Measurements from ENCODE around the gene HOXA2. TPM values are rescaled to one million over a fixed set of nuclear protein-coding genes. Genes with fewer than 3 reads are reported as not detected.

The HOXA2 gene
- total RNA-seq (2014; rRNA removed; shearing (Covaris generic)): 0.21 and 0.67 TPM in 2 replicates
- 0.24 and 0.45 TPM in 2 replicates for polyA plus RNA-seq (2015; cell fraction: cytosol; rRNA removed)
- 6.9 and 7.6 TPM in 2 replicates for polyA plus RNA-seq (2015; cell fraction: nucleus; rRNA removed)

- no peak for DNase-seq (ENCODE audit: low read depth, low spot score)
- in situ Hi-C loops (cut with HindIII; ENCODE audit: low pct_unique_long_range_greater_than_20kb, low sequenced_read_pairs): no loop called here
Measured at GRCh38 chr7:27102581-27103442, at the start of gene HOXA2. Gene HOXA2, minus strand, starts transcription at chr7:27102683. Its CDS starts 183 bp downstream, at chr7:27102500.

- no peak for DNase-seq (ENCODE audit: low read depth, low spot score)
- in situ Hi-C loops (cut with HindIII; ENCODE audit: low pct_unique_long_range_greater_than_20kb, low sequenced_read_pairs): no loop called here
Measured at GRCh38 chr7:27151341-27151930, 49.0 kb upstream of the HOXA2 start.

- in situ Hi-C loops (cut with HindIII; ENCODE audit: low pct_unique_long_range_greater_than_20kb, low sequenced_read_pairs): no loop called here
- peak; percentile 85 for DNase-seq (ENCODE audit: low read depth, low spot score)
Measured at GRCh38 chr7:27150568-27151340, 48.3 kb upstream of the HOXA2 start.

- peak; percentile 31 for DNase-seq (ENCODE audit: low read depth, low spot score)
- in situ Hi-C loops (cut with HindIII; ENCODE audit: low pct_unique_long_range_greater_than_20kb, low sequenced_read_pairs): no loop called here
Measured at GRCh38 chr7:27149842-27150567, 47.5 kb upstream of the HOXA2 start.

- DNase-seq (ENCODE audit: low read depth, low spot score): no peak
- in situ Hi-C loops (cut with HindIII; ENCODE audit: low pct_unique_long_range_greater_than_20kb, low sequenced_read_pairs): no loop called here
Measured at GRCh38 chr7:27148756-27149641, 46.5 kb upstream of the HOXA2 start.

GRCh38 chr7:27148031-27148755 is 45.7 kb upstream of the HOXA2 start:
- in situ Hi-C loops (cut with HindIII; ENCODE audit: low pct_unique_long_range_greater_than_20kb, low sequenced_read_pairs): no loop called here
- DNase-seq (ENCODE audit: low read depth, low spot score): no peak

GRCh38 chr7:27147199-27148030 is 44.9 kb upstream of the HOXA2 start, which contains the start of gene HOXA6:
Gene HOXA6, minus strand, starts transcription at chr7:27147774. Its CDS starts 25 bp downstream, at chr7:27147749.
- in situ Hi-C loops (cut with HindIII; ENCODE audit: low pct_unique_long_range_greater_than_20kb, low sequenced_read_pairs): no loop called here
- no peak for DNase-seq (ENCODE audit: low read depth, low spot score)

DNA sequence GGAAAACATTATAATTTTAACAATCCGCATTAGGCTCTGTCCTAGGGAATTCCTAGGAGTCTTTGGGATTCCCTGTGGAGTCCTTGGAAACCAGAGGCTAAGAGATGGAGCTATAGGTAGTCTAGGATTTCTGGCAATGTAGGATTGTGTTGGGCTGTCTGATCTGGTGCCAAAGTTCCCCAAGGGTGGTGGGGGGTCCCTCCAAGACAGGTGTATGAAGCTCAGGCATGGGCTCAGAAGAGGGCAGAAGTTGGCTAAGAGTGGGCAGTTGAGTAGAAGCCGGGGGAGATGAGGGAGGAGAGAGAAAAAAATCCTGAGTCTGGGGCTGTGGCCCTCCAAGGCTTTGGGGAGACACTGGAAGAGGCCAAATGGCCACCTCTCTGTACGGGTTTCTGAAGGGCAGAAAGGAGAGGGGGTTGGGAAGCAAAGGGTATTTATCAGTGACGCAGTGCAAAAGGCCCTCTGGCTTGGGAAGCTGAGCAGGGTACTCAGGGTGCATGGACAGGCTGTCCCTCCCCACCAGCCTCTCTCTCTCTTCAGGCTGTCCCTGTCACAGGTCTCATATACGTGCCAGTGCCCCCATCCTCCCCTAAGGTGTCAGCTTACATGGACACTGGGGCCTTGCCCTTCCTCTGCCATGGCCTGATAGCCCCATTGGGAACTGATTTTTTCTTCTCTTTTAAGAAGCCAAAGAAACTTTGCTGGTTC is 44.2 kb upstream of the HOXA2 start:
- in situ Hi-C loops (cut with HindIII; ENCODE audit: low pct_unique_long_range_greater_than_20kb, low sequenced_read_pairs): no loop called here

DNA sequence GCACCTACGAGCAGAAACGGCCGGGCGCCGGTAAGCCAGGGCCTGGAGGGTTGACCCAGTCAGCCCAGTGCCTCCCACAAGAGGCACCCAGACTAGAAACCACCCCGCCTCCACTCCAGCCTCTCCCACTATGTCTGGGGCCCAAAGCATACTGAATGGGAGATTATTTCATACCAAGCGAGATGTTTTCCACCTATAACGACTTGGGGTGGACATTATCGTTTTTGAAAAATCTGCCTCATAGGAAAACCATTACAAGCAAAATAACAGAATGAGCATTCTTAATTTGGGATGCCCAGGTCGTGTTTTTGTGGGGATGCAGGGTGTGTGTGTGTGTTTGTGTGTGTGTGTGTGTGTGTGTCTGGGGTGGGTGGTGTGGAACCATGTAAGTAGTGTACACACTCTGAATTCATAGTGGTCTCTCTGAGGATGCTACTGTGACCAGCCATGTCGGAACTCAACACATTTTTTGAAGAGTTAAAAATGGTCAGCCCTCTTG is 43.5 kb upstream of the HOXA2 start:
- no peak for DNase-seq (ENCODE audit: low read depth, low spot score)
- in situ Hi-C loops (cut with HindIII; ENCODE audit: low pct_unique_long_range_greater_than_20kb, low sequenced_read_pairs): no loop called here

More for the DNA sequence above, 44.2 kb upstream of the HOXA2 start:
- DNase-seq (ENCODE audit: low read depth, low spot score): no peak

DNA sequence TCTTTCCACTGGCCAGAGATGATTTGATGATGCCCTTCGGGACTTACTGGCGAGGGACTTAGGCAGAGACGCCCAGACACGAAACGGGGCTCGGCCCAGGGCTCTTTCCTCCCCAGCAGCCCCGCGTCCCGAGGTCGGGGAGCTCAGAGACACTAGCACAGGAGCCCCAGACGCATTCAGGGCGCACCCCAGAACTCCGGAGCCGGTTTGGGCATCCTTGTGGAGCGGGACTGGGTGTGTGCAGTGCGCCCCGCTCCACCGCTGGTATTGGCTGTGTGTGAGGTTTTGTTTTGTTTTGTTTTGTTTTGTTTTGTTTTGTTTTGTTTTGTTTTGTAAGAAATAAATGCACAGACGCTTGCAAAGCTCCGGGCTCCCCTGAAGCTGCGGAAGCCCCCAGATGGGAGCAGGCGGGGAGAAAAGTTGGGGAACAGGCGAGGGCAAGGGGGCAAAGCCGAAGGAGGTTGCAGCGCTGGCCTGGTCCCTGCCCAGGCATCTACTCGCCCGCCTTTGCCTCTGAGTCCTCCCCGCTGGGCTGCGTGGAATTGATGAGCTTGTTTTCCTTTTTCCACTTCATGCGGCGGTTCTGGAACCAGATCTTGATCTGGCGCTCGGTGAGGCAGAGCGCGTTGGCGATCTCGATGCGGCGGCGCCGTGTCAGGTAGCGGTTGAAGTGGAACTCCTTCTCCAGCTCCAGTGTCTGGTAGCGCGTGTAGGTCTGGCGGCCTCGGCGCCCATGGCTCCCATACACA is 42.9 kb upstream of the HOXA2 start:
- DNase-seq (ENCODE audit: low read depth, low spot score): no peak
- in situ Hi-C loops (cut with HindIII; ENCODE audit: low pct_unique_long_range_greater_than_20kb, low sequenced_read_pairs): no loop called here

- in situ Hi-C loops (cut with HindIII; ENCODE audit: low pct_unique_long_range_greater_than_20kb, low sequenced_read_pairs): no loop called here
- DNase-seq (ENCODE audit: low read depth, low spot score): no peak
Measured at GRCh38 chr7:27144781-27145164, 42.3 kb upstream of the HOXA2 start.

- no peak for DNase-seq (ENCODE audit: low read depth, low spot score)
- in situ Hi-C loops (cut with HindIII; ENCODE audit: low pct_unique_long_range_greater_than_20kb, low sequenced_read_pairs): no loop called here
Measured at GRCh38 chr7:27143950-27144780, 41.7 kb upstream of the HOXA2 start.

Measured in SK-MEL-5 (cell line).